GM19468 (cell line): ENCODE results near the gene AFAP1.

ENCODE experiments used
- ATAC-seq: cut with Tn5 transposase; IDR thresholded peaks from one replicate; pipeline ENCODE4 v1.9.1; 2021; ENCODE audit warnings: mild to moderate bottlenecking, moderate library complexity, moderate number of reproducible peaks; ENCODE audit not compliant: unreplicated experiment; ENCODE audit errors: extremely low read depth

AFAP1 gene

DNA sequence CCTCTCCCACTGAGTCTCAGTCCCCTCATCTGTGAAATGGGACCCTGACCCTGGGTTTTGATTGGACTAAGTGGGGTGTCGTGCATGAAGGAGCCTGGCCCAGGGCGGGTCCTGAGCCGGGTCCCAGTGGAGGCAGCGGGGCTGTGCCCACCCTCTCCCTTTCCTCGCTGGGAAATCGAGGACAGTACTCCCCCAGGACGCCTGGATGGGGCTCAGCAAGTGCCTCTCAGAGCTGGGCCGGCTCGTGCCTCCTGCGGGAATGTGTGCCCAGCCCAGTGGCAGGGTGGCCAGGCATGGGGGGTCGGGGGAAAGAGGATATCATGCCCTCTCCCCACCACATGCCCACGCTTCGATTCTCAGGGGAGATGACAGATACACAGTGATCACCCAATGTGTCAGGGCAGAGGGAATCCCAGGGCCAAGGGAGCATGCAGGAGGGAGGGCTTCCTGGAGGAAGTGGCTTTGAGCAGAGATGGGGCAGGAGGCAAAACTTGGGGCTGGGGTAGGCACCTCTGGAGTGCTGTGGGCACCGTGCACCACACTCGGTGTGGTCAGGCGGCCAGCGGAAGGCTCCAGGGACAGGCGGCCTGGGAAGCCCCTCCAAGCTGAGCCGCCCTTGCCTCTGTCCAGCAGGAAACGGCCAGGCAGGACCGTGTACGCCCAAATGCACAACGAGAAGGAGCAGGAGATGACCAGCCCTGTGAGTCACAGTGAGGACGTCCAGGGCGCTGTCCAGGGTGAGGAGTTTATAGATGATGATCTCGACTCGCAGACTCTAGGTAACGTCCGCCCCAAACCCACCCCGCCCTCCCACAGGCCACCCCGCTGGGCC lies 203.0 kb downstream of the AFAP1 start:
- no peak for ATAC-seq

GRCh38 chr4:7735961-7736360 lies 203.7 kb downstream of the AFAP1 start:
- no peak for ATAC-seq

DNA sequence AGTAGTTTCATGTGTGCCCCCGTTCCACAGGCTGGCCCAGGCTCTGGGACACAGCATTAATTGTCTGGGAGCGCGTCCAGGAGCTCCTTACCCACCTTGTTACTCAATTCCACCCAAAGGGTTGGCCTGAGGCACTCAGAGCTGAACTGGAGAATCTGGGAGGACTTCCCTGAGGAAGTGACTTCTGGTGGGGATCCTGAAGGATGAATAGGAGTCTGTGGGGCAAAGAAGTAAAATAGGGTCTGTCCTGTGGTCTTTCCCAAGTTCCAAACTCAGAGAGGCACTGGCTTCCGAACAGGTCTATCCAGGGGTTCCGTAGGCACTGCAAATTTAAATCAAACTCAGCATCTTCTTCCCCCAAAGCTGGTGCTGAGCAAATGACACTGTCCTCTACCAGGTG lies 204.3 kb downstream of the AFAP1 start:
- ATAC-seq: no peak

- no peak for ATAC-seq
These were observed 204.9 kb downstream of the AFAP1 start for GRCh38 chr4:7734651-7735260.

DNA sequence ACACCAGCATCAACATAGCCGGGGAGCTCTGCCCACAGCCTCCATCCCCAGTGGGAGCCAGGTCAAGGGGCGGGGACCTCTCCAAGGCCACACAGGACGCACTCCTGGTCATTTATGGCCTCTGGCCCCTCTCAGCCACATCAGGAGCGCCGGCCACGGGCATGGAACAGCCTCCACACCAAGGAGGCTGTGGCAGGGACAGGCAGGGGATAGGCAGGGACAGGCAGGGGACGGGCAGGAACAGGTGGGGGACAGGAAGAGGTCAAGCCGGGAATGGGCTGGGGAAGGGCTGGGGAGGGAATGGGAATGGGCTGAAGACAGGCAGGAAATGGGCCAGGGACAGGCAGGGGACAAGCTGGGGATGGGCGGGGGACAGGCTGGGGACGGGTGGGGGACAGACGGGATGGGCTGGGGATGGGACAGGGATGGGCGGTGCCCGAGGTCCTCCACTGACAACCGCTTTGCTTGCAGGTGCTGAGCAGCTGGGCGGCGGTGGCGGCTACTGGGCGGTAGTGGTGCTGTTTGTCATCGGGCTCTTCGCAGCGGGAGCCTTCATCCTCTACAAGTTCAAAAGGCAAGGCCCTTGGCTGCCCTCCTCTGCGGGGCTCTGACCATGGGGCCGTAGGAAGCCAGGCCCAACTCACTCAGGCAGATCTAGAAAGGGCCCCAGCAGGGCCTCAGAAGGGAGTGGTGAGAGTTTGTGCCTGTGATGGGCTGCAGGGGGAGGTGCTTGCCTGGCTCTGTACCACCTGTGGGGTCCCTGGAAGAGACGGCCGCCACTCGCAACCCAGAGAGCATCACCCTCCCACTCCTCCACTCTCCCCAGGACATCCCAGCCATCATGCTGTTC lies 205.6 kb downstream of the AFAP1 start:
- no peak for ATAC-seq

DNA sequence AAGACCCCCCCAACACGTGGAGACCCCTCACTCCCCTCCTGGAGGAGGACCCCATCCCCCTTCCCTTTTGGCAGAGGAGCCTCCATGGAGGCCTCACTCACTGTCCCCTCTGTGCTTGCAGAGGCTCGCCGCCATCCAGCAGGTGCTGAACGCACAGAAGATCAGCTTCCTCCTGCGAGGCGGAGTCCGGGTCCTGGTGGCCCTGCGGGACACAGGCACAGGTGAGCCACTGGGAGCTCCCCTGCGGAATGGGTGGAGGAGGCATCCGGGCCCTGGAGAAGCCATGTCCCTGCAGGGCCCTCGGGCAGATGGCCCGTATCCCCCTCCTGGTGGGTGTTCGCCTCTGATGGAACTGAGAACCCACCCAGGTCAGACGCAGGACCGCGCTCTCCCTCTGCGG lies 206.5 kb downstream of the AFAP1 start:
- no peak for ATAC-seq

DNA sequence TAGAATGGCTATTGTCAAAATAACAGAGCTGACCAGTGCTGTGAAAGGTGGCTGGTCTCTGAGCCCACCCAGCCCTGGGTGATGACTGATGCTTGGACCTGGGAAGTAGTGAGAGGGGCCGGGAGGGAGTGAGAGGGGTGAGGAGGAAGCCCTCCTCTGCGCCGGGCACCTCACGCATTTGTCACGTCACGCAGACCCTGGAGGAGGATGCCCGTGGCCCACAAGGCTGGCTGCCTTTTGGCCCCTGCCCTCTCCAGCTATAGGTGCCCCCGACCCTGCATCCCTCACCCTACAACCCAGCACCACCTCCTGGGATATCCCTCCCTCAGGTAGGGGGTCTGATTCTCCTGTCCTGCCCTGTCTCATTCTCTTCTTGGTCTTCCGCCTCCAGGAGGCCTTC lies 207.4 kb downstream of the AFAP1 start:
- ATAC-seq: no peak

DNA sequence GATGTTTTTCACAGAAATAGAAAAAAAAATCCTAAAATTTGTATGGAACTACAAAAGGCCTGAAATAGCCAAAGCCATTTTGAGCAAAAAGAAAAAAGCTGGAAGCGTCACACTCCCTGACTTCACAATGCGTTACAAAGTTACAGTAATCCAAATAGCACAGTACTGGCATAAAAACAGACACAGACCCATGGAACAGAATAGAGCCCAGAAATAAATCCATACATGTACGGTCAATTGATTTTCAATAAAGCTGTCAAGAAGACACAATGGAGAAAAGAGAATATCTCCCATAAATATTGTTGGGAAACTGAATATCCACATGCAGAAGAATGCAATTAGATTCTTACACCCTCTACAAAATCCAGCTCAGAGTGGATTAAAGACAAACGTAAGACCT lies 208.2 kb downstream of the AFAP1 start:
- no peak for ATAC-seq

DNA sequence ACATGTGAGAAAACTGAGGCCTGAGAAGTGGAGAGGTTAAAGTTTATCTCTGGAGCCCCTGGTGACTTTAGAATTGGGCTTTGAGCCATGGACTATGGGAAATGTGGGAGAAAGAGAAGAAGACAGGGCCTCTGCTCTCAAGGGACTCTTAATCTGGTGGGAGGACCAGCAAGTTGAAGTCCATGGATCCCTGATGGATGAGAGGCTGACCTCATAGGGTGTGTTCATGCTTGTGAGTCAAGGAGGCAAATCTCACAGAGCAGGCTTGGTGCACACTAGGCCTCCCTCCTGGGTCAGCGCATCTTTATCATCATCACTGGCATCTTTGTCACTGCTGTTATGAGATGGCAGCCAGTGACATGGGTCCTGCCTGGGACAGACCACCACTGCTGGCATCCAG lies 211.9 kb downstream of the AFAP1 start:
- ATAC-seq: no peak

- no peak for ATAC-seq
These were observed 212.8 kb downstream of the AFAP1 start for GRCh38 chr4:7726665-7727413.

DNA sequence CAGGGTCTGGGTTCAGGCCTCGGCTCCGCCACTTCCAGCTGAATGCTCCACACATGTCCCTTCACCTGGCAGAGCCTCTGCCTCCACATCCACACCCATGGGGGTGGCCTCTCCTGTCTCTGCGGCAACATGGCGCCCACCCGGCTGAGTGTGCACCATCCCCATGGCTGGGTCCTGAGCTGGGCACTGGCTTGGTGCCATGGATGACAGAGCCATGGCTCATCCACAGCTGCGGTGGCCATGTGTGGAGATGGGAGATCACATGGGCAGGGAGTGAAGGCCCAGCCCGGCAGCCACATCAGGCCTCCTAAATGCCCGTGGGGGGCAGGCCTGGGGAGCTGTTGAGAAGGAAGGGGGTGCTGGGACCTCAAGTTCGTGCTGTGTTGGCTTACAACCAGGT lies 213.7 kb downstream of the AFAP1 start:
- ATAC-seq: no peak

- no peak for ATAC-seq
These were observed 216.0 kb downstream of the AFAP1 start for GRCh38 chr4:7723625-7724024.

GRCh38 chr4:7722766-7723387 lies 216.8 kb downstream of the AFAP1 start:
- ATAC-seq: no peak

GRCh38 chr4:7721984-7722551 lies 217.6 kb downstream of the AFAP1 start:
- ATAC-seq: no peak

- ATAC-seq: no peak
These were observed 220.1 kb downstream of the AFAP1 start for GRCh38 chr4:7719354-7720174.

- ATAC-seq: no peak
These were observed 221.6 kb downstream of the AFAP1 start for GRCh38 chr4:7717946-7718490.

DNA sequence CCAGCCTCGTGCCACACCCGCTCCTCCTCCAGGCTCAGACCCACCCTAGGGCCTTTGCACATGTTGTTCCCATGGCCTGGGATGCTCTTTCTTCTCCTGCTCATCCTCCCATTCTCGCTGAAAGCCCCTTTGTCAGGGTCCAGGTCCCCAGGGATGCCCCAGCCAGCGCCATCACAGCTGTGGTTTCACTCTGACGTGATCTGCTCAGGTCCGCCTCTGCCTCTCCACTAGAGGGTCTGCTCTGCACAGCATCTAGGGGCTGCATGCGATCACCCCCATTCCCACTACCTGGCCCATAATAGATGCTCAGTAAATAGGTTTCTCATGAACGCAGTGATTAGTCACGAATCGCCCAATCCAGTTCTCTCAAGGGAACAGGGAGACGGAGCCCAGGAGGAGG lies 222.5 kb downstream of the AFAP1 start:
- no peak for ATAC-seq

DNA sequence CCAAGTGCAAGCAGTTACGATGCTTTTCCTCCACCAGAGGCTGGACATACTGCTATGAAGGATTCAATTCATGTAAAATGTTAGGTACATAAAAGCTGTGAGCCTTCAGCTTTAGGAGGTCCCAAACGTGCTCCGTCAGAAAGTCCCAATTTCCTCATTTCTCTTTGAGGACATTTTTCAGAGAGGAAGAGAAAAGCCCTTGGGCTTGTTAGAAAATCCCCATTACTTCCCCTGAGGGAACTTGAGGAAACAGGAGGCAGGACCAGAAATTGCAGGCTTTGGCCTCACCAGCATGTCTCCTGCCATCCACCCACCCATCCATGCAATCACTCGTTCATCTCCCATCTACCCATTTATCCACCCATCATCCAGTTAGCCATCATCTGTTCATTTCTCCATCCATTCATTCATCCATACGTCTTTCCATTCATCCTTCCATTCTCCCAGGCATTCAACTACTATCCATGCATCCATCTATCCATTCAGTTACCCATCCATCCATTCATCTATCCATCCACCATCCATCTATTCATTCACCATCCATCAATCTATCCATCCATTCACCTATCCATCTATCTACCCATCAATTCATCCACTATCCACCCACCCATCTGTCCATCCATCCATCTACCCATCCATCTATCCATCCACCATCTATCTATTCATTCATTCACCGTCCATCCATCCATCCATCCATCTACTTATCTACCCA lies 223.5 kb downstream of the AFAP1 start:
- ATAC-seq: no peak
